ENCODE data around the gene SLC35F4.

- TF ChIP-seq, protein P1, sequence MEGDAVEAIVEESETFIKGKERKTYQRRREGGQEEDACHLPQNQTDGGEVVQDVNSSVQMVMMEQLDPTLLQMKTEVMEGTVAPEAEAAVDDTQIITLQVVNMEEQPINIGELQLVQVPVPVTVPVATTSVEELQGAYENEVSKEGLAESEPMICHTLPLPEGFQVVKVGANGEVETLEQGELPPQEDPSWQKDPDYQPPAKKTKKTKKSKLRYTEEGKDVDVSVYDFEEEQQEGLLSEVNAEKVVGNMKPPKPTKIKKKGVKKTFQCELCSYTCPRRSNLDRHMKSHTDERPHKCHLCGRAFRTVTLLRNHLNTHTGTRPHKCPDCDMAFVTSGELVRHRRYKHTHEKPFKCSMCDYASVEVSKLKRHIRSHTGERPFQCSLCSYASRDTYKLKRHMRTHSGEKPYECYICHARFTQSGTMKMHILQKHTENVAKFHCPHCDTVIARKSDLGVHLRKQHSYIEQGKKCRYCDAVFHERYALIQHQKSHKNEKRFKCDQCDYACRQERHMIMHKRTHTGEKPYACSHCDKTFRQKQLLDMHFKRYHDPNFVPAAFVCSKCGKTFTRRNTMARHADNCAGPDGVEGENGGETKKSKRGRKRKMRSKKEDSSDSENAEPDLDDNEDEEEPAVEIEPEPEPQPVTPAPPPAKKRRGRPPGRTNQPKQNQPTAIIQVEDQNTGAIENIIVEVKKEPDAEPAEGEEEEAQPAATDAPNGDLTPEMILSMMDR (optimal IDR thresholded peaks at IDR 0.05 in 1 of 3, IDR thresholded peaks at IDR 0.05 in 1 of 3, conservative IDR thresholded peaks at IDR 0.05 in 1 of 3; ENCODE audit: extremely low read depth in 1 of 3, insufficient read depth in 2 of 3, low read length in 3 of 3): no peak
- no peak for TF ChIP-seq EZH2 (IDR thresholded peaks at IDR 0.05; ENCODE audit: low read length)
These were observed 153.2 kb downstream of the SLC35F4 start for GRCh38 chr14:57712698-57713097.
